Vagina (tissue), 2 donors: ENCODE results near the gene RAB41.

Experiments used
- CTCF ChIP-seq, 3 experiments: fragments of 450-650 bp in 2 of 3; fragments of 200-600 bp in 1 of 3; sonication (generic) in 1 of 3; IDR thresholded peaks; one replicate each; pipeline ENCODE4 v1.5.1; 2017 to 2019; ENCODE audit warnings: antibody characterized with exemption in 3 of 3, mild to moderate bottlenecking in 2 of 3, moderate library complexity in 2 of 3
- POLR2A ChIP-seq, 2 donors: fragments of 450-650 bp; IDR thresholded peaks; one replicate each; pipeline ENCODE4 v1.6.1; 2017; ENCODE audit warnings: antibody characterized with exemption in 2 of 2, mild to moderate bottlenecking in 2 of 2, moderate library complexity in 2 of 2
- POLR2AphosphoS5 ChIP-seq, 2 donors: sonication (generic); formaldehyde crosslinking; IDR thresholded peaks; one replicate each; pipeline ENCODE4 v1.9.0; 2017; ENCODE audit warnings: antibody characterized with exemption in 2 of 2, mild to moderate bottlenecking in 2 of 2, low read depth in 1 of 2; ENCODE audit not compliant: insufficient read depth in 1 of 2

DNA sequence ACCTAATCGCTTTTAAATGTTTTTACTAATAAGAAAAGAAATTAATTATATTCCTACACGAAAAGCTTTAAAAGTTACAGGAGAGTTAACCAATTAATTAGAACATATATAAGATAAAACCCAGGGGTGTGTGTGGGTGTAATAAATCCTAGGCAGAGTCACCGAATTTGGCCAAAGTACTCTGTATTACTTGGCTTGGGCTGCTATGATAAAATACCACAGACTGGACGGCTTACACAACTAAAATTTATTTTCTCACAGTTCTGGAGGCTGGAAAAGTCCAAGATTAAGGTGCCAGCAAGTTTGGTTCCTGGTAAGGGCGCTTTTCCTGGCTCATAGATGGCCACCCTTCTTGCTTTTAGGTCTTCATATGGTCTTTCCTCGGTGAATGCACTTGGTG, 37.1 kb upstream of the RAB41 start:
- no peak for TF ChIP-seq CTCF (IDR thresholded peaks at IDR 0.05)
- no peak for TF ChIP-seq POLR2AphosphoS5 (IDR thresholded peaks at IDR 0.05; ENCODE audit: insufficient read depth in 1 of 2, low read depth in 1 of 2)
- TF ChIP-seq POLR2A (IDR thresholded peaks at IDR 0.05): no peak
